ENCODE data around the gene ZNF106.

The ZNF106 gene

DNA sequence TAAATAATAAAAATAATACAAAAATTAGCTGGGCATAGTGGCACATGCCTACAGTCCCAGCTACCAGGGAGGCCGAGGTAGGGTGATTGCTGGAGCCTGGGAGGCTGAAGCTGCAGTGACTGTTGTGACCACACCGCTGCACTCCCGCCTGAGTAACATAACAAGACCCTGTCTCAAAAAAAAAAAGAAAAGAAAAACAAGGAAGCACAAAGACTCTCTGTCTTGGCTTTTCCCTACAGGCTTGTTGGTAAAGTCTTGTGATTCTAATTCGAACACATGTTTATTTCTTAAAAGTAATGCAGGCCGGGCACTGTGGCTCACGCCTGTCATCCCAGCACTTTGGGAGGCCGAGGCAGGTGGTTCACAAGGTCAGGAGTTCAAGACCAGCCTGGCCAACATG is 71.6 kb downstream of the ZNF106 start:
- H3K36me3 ChIP-seq (ENCODE audit: low read length) = peaks cover 27% of the 10 kb centered on the region
- TF ChIP-seq, protein P1, sequence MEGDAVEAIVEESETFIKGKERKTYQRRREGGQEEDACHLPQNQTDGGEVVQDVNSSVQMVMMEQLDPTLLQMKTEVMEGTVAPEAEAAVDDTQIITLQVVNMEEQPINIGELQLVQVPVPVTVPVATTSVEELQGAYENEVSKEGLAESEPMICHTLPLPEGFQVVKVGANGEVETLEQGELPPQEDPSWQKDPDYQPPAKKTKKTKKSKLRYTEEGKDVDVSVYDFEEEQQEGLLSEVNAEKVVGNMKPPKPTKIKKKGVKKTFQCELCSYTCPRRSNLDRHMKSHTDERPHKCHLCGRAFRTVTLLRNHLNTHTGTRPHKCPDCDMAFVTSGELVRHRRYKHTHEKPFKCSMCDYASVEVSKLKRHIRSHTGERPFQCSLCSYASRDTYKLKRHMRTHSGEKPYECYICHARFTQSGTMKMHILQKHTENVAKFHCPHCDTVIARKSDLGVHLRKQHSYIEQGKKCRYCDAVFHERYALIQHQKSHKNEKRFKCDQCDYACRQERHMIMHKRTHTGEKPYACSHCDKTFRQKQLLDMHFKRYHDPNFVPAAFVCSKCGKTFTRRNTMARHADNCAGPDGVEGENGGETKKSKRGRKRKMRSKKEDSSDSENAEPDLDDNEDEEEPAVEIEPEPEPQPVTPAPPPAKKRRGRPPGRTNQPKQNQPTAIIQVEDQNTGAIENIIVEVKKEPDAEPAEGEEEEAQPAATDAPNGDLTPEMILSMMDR (IDR thresholded peaks at IDR 0.05; ENCODE audit: insufficient read depth, low read length, poor library complexity, severe bottlenecking) = no peak
- TF ChIP-seq EZH2phosphoT487 (conservative IDR thresholded peaks at IDR 0.05; ENCODE audit: low read length) = no peak

DNA sequence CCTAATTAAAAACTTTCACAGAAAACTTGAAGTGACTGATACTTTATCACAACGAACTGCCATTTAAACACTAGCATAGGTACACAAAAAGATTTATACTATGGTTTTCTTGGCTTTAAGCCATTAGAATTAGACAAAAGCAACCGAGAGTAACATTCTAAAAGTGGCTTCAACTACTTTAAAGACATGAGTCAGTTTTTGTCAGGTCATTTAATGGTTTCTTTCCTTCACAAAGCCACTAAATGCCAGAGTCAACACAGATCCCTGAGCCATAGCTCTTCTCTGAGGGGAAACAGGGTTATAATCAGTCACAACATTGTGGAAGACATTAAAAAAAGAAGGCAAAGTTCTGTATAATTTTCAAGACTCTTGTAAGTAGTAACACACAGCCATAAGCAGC is 77.0 kb downstream of the ZNF106 start:
- H4K20me1 ChIP-seq (ENCODE audit: low read depth, low read length) = no peaks in the 10 kb centered on the region
- no peaks in the 10 kb centered on the region for H3F3A ChIP-seq (ENCODE audit: insufficient read depth)
- H3K27me3 ChIP-seq (ENCODE audit: low read length) = no peaks in the 10 kb centered on the region
- H3K9ac ChIP-seq (ENCODE audit: low read length) = no peak overlapping the region
- H3K27ac ChIP-seq (ENCODE audit: low read depth, low read length) = no peak overlapping the region
- peaks cover 6% of the 10 kb centered on the region for H3K36me3 ChIP-seq (ENCODE audit: low read length)
- no peak for TF ChIP-seq EZH2phosphoT487 (conservative IDR thresholded peaks at IDR 0.05; ENCODE audit: low read length)
- TF ChIP-seq, protein P1 (IDR thresholded peaks at IDR 0.05; ENCODE audit: insufficient read depth, low read length, poor library complexity, severe bottlenecking) = no peak
- H3K9me3 ChIP-seq (ENCODE audit: insufficient read depth, low read length) = no peaks in the 10 kb centered on the region
- H3K9me2 ChIP-seq (replicated peaks; ENCODE audit: insufficient read depth, low read length) = no peaks in the 10 kb centered on the region
- H3K4me3 ChIP-seq (ENCODE audit: insufficient read depth, low read length, poor library complexity, severe bottlenecking) = no peak overlapping the region
- H3K4me2 ChIP-seq (ENCODE audit: low read depth, low read length, poor library complexity, severe bottlenecking) = no peak overlapping the region
- no peak overlapping the region for H2AFZ ChIP-seq (ENCODE audit: low read depth, low read length, severe bottlenecking)
- H3K79me2 ChIP-seq (ENCODE audit: insufficient read depth, low read length) = no peaks in the 10 kb centered on the region

More for the DNA sequence above, 71.6 kb downstream of the ZNF106 start:
- Histone ChIP-seq H3K9me3 (ENCODE audit: insufficient read depth, low read length) (no peaks in the 10 kb centered on the region), H4K20me1 (ENCODE audit: low read depth, low read length) (no peaks in the 10 kb centered on the region), H3K9me2 (replicated peaks; ENCODE audit: insufficient read depth, low read length) (no peaks in the 10 kb centered on the region), H2AFZ (ENCODE audit: low read depth, low read length, severe bottlenecking) (no peak overlapping the region), H3K27me3 (ENCODE audit: low read length) (no peaks in the 10 kb centered on the region), H3K27ac (ENCODE audit: low read depth, low read length) (no peak overlapping the region), H3K4me3 (ENCODE audit: insufficient read depth, low read length, poor library complexity, severe bottlenecking) (no peak overlapping the region), H3F3A (ENCODE audit: insufficient read depth) (no peaks in the 10 kb centered on the region), H3K4me2 (ENCODE audit: low read depth, low read length, poor library complexity, severe bottlenecking) (no peak overlapping the region), H3K9ac (ENCODE audit: low read length) (no peak overlapping the region), H3K79me2 (ENCODE audit: insufficient read depth, low read length) (no peaks in the 10 kb centered on the region)

DNA sequence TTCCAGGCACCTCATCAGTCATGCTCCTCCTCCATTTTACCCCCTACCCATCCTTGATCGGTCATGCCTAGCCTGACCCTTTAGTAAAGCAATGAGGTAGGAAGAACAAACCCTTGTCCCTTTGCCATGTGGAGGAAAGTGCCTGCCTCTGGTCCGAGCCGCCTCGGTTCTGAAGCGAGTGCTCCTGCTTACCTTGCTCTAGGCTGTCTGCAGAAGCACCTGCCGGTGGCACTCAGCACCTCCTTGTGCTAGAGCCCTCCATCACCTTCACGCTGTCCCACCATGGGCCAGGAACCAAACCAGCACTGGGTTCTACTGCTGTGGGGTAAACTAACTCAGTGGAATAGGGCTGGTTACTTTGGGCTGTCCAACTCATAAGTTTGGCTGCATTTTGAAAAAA is 79.1 kb downstream of the ZNF106 start:
- H3K4me2 ChIP-seq (ENCODE audit: low read depth, low read length, poor library complexity, severe bottlenecking) = no peak overlapping the region
- no peaks in the 10 kb centered on the region for H3K9me3 ChIP-seq (ENCODE audit: insufficient read depth, low read length)
- no peaks in the 10 kb centered on the region for H3F3A ChIP-seq (ENCODE audit: insufficient read depth)
- no peak overlapping the region for H3K9ac ChIP-seq (ENCODE audit: low read length)
- H3K36me3 ChIP-seq (ENCODE audit: low read length) = peaks cover 6% of the 10 kb centered on the region
- no peak overlapping the region for H3K4me3 ChIP-seq (ENCODE audit: insufficient read depth, low read length, poor library complexity, severe bottlenecking)
- H3K9me2 ChIP-seq (replicated peaks; ENCODE audit: insufficient read depth, low read length) = no peaks in the 10 kb centered on the region
- H3K27ac ChIP-seq (ENCODE audit: low read depth, low read length) = no peak overlapping the region
- H3K79me2 ChIP-seq (ENCODE audit: insufficient read depth, low read length) = no peaks in the 10 kb centered on the region
- H4K20me1 ChIP-seq (ENCODE audit: low read depth, low read length) = no peaks in the 10 kb centered on the region
- H2AFZ ChIP-seq (ENCODE audit: low read depth, low read length, severe bottlenecking) = no peak overlapping the region
- no peaks in the 10 kb centered on the region for H3K27me3 ChIP-seq (ENCODE audit: low read length)
- no peak for TF ChIP-seq EZH2phosphoT487 (conservative IDR thresholded peaks at IDR 0.05; ENCODE audit: low read length)
- TF ChIP-seq, protein P1 (IDR thresholded peaks at IDR 0.05; ENCODE audit: insufficient read depth, low read length, poor library complexity, severe bottlenecking) = no peak

All from SU-DHL-6 (cell line).